ENCODE measurements around the gene NAA30. TPM values are rescaled to one million over a fixed set of nuclear protein-coding genes. Genes with fewer than 3 reads are reported as not detected.

The NAA30 gene
- total RNA-seq, 1 donor: 24.6 TPM

DNA sequence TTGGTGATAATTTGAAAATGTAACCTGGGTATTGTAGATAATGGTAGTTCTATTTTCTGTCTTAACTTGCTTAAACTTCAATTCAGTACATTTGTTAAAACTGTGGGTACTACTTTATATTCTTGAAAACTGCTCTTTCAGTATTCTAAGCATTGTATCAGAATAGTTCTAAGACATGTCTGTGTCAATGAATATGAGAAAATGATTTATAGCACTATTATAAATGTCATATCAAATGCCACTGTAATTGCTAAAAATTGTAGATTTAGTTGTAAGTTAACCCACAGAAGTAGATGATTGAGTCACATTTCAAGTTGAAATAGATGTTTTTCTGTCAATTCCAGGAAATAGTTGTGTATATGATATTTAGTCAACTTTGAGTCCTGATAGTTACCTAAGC is 2.4 kb downstream of the NAA30 start:
- DNase-seq (ENCODE audit: low read depth): no peak
- peak overlapping the region; percentile 78 for H3K4me3 ChIP-seq (ENCODE audit: low read depth, low read length)
- TF ChIP-seq, protein P1, sequence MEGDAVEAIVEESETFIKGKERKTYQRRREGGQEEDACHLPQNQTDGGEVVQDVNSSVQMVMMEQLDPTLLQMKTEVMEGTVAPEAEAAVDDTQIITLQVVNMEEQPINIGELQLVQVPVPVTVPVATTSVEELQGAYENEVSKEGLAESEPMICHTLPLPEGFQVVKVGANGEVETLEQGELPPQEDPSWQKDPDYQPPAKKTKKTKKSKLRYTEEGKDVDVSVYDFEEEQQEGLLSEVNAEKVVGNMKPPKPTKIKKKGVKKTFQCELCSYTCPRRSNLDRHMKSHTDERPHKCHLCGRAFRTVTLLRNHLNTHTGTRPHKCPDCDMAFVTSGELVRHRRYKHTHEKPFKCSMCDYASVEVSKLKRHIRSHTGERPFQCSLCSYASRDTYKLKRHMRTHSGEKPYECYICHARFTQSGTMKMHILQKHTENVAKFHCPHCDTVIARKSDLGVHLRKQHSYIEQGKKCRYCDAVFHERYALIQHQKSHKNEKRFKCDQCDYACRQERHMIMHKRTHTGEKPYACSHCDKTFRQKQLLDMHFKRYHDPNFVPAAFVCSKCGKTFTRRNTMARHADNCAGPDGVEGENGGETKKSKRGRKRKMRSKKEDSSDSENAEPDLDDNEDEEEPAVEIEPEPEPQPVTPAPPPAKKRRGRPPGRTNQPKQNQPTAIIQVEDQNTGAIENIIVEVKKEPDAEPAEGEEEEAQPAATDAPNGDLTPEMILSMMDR (IDR thresholded peaks at IDR 0.05; ENCODE audit: insufficient read depth, low read length): no peak

DNA sequence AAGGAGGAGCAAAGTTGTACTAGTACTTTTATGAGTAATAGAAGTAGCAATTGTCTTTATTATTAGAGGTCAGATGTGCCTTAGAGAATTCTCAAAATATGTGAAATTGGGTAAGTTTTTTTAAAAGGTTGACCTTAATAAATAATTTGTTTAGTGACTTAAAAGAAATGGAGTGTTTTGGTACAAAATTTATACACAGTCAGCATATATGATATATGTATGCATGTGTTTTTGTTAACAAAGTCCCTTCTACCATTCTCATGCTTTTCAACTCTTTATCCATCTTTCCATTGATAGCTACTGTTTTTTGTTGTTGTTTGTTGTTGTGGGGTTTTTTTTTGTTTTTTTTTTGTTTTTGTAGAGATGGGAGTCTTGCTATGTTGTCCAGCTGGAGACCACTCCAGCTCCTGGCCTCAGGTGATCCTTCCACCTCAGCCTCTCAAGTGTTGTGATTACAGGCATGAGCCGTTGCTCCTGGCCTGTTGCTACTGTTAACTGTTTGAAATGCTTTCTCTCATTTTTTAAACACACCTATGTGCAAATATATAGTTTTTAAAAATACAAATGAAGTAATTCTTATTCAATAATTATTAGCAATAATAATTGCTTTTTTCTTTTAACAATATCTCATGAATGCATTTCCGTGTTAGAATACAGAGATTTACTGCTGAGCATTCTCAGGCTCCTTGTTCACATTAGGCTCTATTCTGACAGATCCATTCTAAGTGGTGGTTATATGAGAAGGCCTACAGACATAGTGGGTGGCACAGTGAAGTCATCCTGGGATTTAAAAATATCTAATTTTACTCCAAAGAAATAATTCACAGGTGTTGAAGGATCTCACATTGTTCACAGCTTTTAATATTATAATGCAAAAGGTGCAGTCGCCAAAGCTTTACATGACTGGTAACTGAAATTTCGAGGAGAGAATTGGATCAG is 10.4 kb downstream of the NAA30 start:
- TF ChIP-seq, protein P1 (IDR thresholded peaks at IDR 0.05; ENCODE audit: insufficient read depth, low read length): no peak
- no peak for DNase-seq (ENCODE audit: low read depth)
- no peak overlapping the region for H3K4me3 ChIP-seq (ENCODE audit: low read depth, low read length)

DNA sequence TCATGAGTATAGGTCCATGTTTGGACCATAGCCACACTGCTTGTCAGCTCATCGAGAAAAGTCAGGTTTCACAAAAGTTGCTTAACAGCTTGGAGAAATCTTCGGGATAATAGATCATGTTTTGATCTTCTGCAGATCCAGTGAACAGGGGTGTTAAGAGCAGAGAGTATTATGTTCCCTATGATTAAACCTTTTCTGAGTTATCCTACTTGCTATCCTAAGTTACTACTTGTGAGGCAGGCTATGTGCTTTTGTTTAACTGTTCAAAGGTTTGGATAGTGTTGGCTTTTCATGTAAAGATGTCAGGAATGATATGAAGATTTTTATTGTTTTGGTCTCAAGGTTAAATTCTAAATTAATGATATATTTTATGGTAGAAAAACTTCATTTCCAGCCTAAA is 11.1 kb downstream of the NAA30 start:
- no peak for DNase-seq (ENCODE audit: low read depth)
- TF ChIP-seq, protein P1 (IDR thresholded peaks at IDR 0.05; ENCODE audit: insufficient read depth, low read length): no peak
- H3K4me3 ChIP-seq (ENCODE audit: low read depth, low read length): no peak overlapping the region

DNA sequence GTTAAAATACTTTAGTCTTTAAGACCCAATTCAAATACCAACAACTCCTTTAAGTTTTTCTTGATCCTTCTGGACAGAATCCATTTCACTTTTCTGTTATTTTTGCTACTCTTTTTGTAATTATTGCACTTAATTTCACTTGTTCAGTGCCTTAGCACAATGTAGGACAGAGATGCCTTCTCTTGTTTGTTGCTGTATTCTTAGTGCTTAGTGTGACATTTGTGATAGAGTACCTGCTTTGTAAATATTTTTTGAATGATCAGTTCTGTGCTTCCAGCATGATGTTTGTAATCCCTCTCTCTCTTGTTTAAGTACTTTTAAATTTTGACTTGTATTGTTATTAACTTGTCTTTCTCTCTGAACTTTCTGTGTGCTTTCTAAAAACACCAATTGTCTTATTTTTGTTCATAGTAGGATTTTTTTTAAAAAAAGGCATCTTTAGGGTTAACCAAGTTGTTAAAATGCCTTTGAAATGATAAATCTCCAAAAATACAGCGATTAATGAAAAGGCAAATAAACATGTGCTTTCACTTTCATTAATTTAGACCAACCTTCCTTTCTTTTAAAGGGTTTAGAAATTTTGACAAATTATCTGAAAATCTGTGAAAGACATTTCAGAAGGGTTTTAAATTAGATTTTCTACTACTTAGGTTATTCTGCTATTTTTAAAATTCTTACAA is 11.9 kb downstream of the NAA30 start:
- TF ChIP-seq, protein P1 (IDR thresholded peaks at IDR 0.05; ENCODE audit: insufficient read depth, low read length): no peak
- DNase-seq (ENCODE audit: low read depth): no peak
- no peak overlapping the region for H3K4me3 ChIP-seq (ENCODE audit: low read depth, low read length)

DNA sequence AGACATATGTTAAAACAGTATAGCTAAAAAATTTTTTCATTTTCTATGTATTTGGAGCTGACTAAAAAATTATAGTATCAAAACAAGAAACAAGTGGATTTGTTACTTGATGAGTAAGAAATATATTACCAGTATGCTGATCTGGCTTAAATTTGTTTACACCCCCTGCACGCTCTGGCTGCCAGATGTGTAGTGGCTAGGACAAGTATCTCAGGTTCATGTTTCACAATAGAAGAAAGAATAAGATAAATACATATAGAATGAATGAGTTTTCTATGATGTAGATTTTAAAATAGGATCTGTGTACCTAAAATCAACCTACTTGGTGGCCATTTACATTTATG is 13.1 kb downstream of the NAA30 start:
- DNase-seq (ENCODE audit: low read depth): no peak
- TF ChIP-seq, protein P1 (IDR thresholded peaks at IDR 0.05; ENCODE audit: insufficient read depth, low read length): no peak
- no peak overlapping the region for H3K4me3 ChIP-seq (ENCODE audit: low read depth, low read length)

DNA sequence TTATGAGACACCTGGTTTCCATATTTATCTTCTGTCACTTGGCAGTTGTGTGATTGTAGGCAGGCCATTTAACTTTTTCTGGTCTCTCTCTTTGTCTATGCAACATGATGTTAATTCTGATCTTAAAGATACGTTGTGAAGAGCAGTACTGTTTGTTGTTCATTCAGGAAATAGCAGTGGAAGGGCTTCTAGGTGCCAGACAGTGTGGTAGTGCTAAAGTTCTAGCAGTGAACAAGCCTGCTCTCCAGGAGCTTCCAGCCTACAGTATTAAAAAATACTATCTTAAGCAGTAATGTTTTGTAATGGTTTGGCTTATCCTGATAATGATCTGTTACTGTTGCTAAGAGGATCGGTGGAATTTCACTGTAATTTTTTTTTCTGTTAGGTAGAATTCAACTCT is 15.2 kb downstream of the NAA30 start:
- DNase-seq (ENCODE audit: low read depth): no peak
- no peak overlapping the region for H3K4me3 ChIP-seq (ENCODE audit: low read depth, low read length)
- TF ChIP-seq, protein P1 (IDR thresholded peaks at IDR 0.05; ENCODE audit: insufficient read depth, low read length): no peak
